Neural crest cell (in vitro differentiated cells): ENCODE measurements around the gene ZNF670. TPM values are rescaled to one million over a fixed set of nuclear protein-coding genes. Genes with fewer than 3 reads are reported as not detected.
A peak's percentile ranks its signal among the peaks of the same experiment; 100 is the strongest.

Experiments
- DNase-seq: peaks from one replicate; pipeline ENCODE4 v3.0.0; 2021; ENCODE audit warnings: low read depth, mixed read lengths, low spot score
- H3K27ac Mint-ChIP-seq: one replicate; pipeline ENCODE4 v1.8.0; 2021; ENCODE audit warnings: mild to moderate bottlenecking, mixed read lengths; ENCODE audit not compliant: unreplicated experiment
- H3K27me3 Mint-ChIP-seq: 2 replicates; pipeline ENCODE4 v1.8.0; 2021; ENCODE audit warnings: low read depth, mild to moderate bottlenecking, mixed read lengths
- H3K36me3 Mint-ChIP-seq: 2 replicates; pipeline ENCODE4 v1.8.0; 2021; ENCODE audit warnings: low read depth, mild to moderate bottlenecking, mixed read lengths
- H3K4me1 Mint-ChIP-seq: 2 replicates; pipeline ENCODE4 v1.8.0; 2021; ENCODE audit warnings: mixed read lengths
- H3K4me3 Mint-ChIP-seq: one replicate; pipeline ENCODE4 v1.8.0; 2021; ENCODE audit warnings: mild to moderate bottlenecking, mixed read lengths
- H3K9me3 Mint-ChIP-seq: 2 replicates; pipeline ENCODE4 v1.8.0; 2021; ENCODE audit warnings: mixed read lengths
- CTCF ChIP-seq: fragments of 200-600 bp; sonication (generic); conservative IDR thresholded peaks from 2 replicates; pipeline ENCODE4 v1.5.0; 2021; ENCODE audit warnings: antibody characterized with exemption, mild to moderate bottlenecking
- total RNA-seq: library from RNA; stranded (reverse); gene quantifications from 2 replicates; pipeline ENCODE4 v1.2.1, GENCODE V29; 2021

The ZNF670 gene
- total RNA-seq, 1 donor from 2014 or later, result 13.2 TPM

DNA sequence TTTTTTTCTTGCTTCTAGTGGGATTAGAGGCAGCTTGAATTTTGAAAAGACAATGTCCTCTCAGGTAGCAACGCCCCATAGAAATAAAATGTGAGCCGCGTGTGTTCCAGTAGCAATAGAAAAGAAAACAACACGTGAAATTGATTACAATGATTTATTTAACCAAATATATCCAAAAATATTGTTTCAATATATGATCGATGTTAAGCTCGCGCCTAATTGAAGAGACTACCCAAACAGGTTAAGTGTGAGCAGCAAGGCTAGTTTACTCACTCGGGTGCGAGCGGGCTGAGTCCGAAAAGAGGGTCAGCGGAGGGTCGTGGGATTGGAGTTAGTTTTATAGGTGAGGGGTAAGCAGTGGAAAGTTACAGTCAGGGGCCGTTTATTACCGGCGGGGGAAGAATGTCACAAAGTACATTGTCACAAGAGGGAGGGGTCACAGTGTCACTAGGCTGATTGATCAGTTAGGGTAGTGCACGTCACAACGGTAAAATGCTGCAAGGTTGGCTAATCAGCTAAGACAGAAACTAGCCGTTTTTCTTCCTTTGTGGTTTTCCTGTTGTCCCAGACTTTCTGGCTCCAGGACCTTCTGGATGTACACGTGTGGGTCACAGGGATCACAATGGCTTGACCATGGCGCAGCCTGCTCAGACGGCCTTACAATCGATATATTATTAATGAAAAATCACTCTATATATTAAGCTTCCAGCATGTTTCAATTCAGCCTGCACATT is 697 bp upstream of the ZNF670 start:
- no peak for DNase-seq
- no peak for TF ChIP-seq CTCF
- H3K27me3 Mint-ChIP-seq, result no peaks in the 10 kb centered on the region
- no peak overlapping the region for H3K27ac Mint-ChIP-seq
- H3K9me3 Mint-ChIP-seq, result peaks cover 9% of the 10 kb centered on the region
- peak overlapping the region; percentile 98 for H3K4me3 Mint-ChIP-seq
- H3K36me3 Mint-ChIP-seq, result peaks cover 42% of the 10 kb centered on the region
- peaks cover 33% of the 10 kb centered on the region for H3K4me1 Mint-ChIP-seq

GRCh38 chr1:247077876-247078257 is 744 bp downstream of the ZNF670 start:
- H3K36me3 Mint-ChIP-seq, result peaks cover 54% of the 10 kb centered on the region
- H3K27ac Mint-ChIP-seq, result peak overlapping the region; percentile 78
- peaks cover 33% of the 10 kb centered on the region for H3K4me1 Mint-ChIP-seq
- H3K9me3 Mint-ChIP-seq, result peaks cover 19% of the 10 kb centered on the region
- TF ChIP-seq CTCF, result no peak
- H3K4me3 Mint-ChIP-seq, result peak overlapping the region; percentile 98
- no peaks in the 10 kb centered on the region for H3K27me3 Mint-ChIP-seq
- DNase-seq, result no peak

- Mint-ChIP-seq H3K36me3 (peaks cover 53% of the 10 kb centered on the region), H3K4me1 (peaks cover 33% of the 10 kb centered on the region), H3K9me3 (peaks cover 17% of the 10 kb centered on the region), H3K27me3 (no peaks in the 10 kb centered on the region), H3K27ac (peak overlapping the region; percentile 78), H3K4me3 (peak overlapping the region; percentile 98)
- DNase-seq, result no peak
- no peak for TF ChIP-seq CTCF
These were observed 1.4 kb downstream of the ZNF670 start for GRCh38 chr1:247077213-247077612.

DNA sequence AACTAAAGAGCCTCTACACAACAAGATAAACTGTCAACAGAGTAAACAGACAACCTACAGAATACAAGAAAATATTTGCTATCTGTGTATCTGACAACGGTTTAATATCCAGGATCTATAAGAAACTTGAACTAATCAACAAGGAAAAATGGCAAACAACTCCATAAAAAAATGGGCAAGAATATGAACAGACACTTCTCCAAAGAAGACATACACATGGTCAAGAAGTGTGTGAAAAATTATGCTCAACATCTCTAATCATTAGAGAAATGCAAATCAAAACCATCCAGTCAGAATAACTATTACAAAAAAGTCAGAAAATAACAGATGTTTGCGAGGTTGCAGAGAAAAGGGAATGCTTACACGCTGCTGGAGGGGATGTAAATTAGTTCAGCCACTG is 8.0 kb downstream of the ZNF670 start:
- Mint-ChIP-seq H3K9me3 (peaks cover 40% of the 10 kb centered on the region), H3K36me3 (peaks cover 63% of the 10 kb centered on the region), H3K4me1 (peaks cover 3% of the 10 kb centered on the region), H3K27me3 (no peaks in the 10 kb centered on the region), H3K27ac (no peak overlapping the region), H3K4me3 (no peak overlapping the region)
- no peak for DNase-seq
- no peak for TF ChIP-seq CTCF

GRCh38 chr1:247064304-247064703 is 14.3 kb downstream of the ZNF670 start:
- peaks cover 25% of the 10 kb centered on the region for H3K9me3 Mint-ChIP-seq
- H3K4me3 Mint-ChIP-seq, result no peak overlapping the region
- no peaks in the 10 kb centered on the region for H3K27me3 Mint-ChIP-seq
- H3K36me3 Mint-ChIP-seq, result peaks cover 66% of the 10 kb centered on the region
- DNase-seq, result no peak
- H3K27ac Mint-ChIP-seq, result no peak overlapping the region
- no peak for TF ChIP-seq CTCF
- no peaks in the 10 kb centered on the region for H3K4me1 Mint-ChIP-seq
